Measurements from ENCODE around the gene RNH1. TPM values are rescaled to one million over a fixed set of nuclear protein-coding genes. Genes with fewer than 3 reads are reported as not detected.

RNH1 gene
- total RNA-seq, 1 experiment from 2014 or later = 59.0 TPM

DNA sequence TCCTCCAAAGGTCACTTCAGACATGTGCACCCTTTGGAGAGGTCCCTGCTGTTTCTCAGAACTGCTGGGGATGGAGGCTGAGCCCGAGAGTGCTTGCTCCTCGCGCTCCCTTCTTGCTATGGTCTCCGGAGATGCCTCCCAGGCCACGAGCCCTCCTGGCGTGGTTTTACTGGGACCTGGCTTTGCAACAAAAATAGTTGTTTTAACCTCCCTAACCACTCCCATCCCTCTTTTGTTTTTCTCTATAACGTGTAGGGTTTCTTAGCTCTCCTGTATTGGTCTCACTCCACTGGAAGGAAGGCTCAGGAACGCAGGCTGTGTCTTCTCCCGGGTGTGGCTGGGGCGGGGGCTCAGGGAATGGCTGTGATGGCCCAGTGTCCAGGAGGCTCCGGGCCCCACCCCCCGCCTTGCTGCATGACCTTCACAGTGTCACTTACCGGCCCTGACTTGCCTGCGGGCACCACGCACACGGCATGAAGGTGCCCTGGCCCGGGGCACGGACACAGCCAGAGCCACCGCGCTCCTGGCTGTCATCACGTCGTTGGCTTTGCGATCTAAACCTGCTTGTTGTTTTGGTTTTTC is 51.4 kb downstream of the RNH1 start (continued):
- TF ChIP-seq, protein P1, sequence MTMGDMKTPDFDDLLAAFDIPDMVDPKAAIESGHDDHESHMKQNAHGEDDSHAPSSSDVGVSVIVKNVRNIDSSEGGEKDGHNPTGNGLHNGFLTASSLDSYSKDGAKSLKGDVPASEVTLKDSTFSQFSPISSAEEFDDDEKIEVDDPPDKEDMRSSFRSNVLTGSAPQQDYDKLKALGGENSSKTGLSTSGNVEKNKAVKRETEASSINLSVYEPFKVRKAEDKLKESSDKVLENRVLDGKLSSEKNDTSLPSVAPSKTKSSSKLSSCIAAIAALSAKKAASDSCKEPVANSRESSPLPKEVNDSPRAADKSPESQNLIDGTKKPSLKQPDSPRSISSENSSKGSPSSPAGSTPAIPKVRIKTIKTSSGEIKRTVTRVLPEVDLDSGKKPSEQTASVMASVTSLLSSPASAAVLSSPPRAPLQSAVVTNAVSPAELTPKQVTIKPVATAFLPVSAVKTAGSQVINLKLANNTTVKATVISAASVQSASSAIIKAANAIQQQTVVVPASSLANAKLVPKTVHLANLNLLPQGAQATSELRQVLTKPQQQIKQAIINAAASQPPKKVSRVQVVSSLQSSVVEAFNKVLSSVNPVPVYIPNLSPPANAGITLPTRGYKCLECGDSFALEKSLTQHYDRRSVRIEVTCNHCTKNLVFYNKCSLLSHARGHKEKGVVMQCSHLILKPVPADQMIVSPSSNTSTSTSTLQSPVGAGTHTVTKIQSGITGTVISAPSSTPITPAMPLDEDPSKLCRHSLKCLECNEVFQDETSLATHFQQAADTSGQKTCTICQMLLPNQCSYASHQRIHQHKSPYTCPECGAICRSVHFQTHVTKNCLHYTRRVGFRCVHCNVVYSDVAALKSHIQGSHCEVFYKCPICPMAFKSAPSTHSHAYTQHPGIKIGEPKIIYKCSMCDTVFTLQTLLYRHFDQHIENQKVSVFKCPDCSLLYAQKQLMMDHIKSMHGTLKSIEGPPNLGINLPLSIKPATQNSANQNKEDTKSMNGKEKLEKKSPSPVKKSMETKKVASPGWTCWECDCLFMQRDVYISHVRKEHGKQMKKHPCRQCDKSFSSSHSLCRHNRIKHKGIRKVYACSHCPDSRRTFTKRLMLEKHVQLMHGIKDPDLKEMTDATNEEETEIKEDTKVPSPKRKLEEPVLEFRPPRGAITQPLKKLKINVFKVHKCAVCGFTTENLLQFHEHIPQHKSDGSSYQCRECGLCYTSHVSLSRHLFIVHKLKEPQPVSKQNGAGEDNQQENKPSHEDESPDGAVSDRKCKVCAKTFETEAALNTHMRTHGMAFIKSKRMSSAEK (CRISPR knock-in tag; IDR thresholded peaks at IDR 0.05; ENCODE audit: borderline replicate concordance) = no peak
- TF ChIP-seq PREB (CRISPR knock-in tag; IDR thresholded peaks at IDR 0.05; ENCODE audit: borderline replicate concordance) (no peak), MXD4 (CRISPR knock-in tag; IDR thresholded peaks at IDR 0.05; ENCODE audit: borderline replicate concordance) (no peak)
- TF ChIP-seq, protein P2, sequence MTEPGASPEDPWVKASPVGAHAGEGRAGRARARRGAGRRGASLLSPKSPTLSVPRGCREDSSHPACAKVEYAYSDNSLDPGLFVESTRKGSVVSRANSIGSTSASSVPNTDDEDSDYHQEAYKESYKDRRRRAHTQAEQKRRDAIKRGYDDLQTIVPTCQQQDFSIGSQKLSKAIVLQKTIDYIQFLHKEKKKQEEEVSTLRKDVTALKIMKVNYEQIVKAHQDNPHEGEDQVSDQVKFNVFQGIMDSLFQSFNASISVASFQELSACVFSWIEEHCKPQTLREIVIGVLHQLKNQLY (CRISPR knock-in tag; IDR thresholded peaks at IDR 0.05) = no peak

DNA sequence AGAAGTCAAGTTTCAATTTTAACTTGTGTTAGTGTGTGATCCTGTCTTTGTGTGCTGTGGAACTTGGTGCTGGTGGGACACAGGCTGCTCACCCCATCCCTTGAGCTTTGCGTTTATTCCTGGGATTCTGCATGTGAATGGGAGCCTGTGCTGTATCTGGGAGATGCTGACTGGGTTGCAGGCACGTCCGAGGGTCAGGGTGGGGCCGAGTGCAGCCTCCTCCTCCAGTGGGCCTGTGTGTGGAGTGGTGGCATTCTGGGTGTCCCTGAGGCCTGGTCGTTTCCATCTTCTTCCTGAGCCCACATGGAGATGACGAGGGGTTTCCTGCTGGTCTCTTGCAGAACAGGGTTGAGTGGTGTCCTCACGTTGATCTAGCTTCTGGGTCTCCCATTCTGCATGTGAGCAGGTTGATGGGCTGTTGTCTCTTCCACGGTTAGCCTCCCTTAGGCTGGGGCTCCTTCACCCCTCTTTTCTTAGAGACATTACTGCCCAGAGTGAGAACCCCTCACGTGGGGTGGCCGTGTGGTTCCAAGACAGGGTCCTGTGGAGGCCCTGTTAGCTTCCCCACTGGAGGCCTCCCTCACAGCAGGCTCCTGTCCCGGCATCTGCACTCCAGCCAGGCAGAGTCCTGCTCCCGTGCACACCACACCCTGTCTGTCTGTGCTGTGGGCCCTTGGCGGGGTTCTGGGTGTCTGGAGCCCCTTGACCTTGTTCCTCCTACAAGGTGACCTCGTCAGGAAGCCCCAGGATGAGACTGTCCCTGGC is 52.1 kb downstream of the RNH1 start:
- no peak for TF ChIP-seq STAT6 (CRISPR knock-in tag; conservative IDR thresholded peaks at IDR 0.05; ENCODE audit: low read depth)
- TF ChIP-seq AFF4 (CRISPR knock-in tag; IDR thresholded peaks at IDR 0.05; ENCODE audit: borderline replicate concordance) = no peak
- no peak for TF ChIP-seq ZNF219 (CRISPR knock-in tag; IDR thresholded peaks at IDR 0.05; ENCODE audit: borderline replicate concordance)
- Mint-ChIP-seq H3K4me3 (no peak overlapping the region), H3K27ac (peak overlapping the region; percentile 75), H3K27me3 (ENCODE audit: low read depth) (no peaks in the 10 kb centered on the region), H3K36me3 (peaks cover 21% of the 10 kb centered on the region; the same call in 1 of the 2 replicates), H3K9me3 (no peaks in the 10 kb centered on the region), H3K4me1 (peaks cover 42% of the 10 kb centered on the region)
- POLR2A ChIA-PET = no interaction called here
- no peak for DNase-seq (ENCODE audit: low spot score)
- ATAC-seq = no peak
- CTCF ChIA-PET = interaction anchor here (0.6 to 1.0 kb wide), 2 partner anchors 48 to 1620 kb away, joined by 3 read pairs; no protein-coding TSS in a partner anchor
